GM21786 (cell line): ENCODE results near the gene ARHGEF7.

Experiments
- ATAC-seq: cut with Tn5 transposase; IDR thresholded peaks from one replicate; pipeline ENCODE4 v1.9.1; 2021; ENCODE audit not compliant: unreplicated experiment

The ARHGEF7 gene

DNA sequence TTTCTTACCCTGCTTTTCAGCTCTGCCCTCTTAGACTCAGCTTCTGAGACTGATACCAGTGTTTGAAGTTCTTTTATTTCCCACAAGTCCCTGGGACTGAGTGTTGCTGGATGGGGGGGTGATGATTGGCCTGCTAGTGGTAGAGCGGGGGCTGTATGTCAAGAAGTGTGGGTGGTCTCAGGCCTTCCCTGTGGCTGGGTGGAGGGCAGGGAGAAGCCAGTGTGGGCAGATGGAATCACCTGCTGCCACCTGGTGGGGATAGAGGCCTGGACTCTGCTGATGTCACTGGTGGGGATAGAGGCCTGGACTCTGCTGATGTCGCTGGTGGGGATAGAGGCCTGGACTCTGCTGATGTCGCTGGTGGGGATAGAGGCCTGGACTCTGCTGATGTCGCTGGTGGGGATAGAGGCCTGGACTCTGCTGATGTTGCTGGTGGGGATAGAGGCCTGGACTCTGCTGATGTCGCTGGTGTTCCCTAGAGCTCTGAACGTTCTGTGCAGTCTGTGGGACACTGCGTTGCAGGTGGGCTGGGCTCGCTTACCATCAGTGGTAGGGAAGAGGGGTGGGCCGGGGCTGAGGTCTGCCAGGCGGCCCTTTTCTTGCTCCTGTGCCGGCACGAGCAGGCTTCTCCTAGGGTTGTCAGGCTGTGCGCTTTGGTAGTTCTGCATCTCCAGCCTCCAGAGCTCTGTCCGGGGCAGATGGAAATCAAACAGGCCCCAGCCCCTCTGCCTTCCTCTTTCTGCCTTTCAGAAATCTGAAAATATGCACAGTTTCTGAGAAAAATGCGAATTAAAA is 101.3 kb downstream of the ARHGEF7 start:
- ATAC-seq: no peak

DNA sequence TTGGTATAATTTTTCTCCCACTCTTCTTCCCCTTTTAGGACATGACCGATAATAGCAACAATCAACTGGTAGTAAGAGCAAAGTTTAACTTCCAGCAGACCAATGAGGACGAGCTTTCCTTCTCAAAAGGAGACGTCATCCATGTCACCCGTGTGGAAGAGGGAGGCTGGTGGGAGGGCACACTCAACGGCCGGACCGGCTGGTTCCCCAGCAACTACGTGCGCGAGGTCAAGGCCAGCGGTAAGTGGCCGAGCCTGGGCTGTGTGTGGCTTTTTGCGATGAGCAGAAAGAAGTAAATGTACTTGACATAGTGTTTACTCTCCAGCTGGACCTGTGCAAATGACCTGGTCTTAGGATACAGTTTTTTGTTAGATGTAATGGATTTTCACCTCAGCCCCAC is 102.5 kb downstream of the ARHGEF7 start:
- no peak for ATAC-seq

DNA sequence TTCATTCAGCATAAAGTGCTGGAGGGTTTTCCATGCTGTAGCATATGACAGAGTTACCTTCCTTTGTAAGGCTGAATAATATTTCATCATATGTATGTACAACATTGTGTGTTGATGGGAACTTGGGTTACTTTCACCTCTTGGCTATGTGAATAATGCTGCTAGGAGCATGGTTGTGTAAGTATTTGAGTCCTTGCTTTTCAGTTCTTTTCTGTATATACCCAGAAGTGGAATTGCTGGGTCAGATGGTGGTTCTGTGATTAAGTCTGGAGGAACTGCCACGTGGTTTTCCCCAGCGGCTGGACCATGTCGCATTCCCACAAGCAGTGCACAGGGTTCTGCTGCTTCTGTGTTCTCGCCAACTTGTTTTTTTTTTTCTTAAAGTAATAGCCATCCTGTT is 104.2 kb downstream of the ARHGEF7 start:
- no peak for ATAC-seq

DNA sequence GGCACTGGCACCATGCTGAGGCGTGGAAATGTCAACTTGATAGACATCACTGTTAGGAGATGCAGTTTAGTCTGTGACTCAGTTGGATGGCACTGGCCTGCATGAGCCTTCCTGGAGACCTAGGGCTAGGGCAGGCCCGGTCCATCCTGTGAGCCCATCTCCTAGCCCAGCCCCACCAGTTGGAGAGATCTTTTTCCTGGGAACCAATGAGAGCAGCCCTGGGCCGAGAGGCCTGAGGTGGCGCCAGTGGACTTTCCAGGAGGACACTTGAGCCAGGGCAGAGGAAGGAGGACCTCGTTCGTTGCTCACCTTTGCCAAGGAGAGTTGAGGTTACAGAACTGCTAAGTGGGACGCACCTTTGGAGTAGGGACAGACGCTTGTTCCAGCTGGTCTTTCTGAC is 104.8 kb downstream of the ARHGEF7 start:
- ATAC-seq: no peak

DNA sequence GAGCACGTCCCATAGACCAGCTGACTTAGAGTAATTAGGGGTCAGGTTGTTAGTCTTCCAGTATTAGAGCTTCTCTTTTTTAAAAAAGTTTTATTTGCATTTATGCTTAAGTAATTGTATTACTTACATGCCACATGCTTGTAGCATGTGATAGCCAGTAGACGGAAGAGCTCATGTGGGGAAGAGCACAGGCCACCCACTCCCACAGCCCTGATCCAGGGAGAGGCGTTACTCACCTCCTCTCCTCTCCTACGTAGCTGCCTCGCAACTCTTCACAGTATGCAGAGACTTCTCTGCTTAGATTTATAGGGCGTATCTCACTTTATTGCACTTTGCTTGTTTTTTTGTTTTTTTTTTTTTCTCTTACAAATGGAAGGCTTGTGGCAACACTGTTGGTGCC is 110.1 kb downstream of the ARHGEF7 start:
- ATAC-seq: no peak

DNA sequence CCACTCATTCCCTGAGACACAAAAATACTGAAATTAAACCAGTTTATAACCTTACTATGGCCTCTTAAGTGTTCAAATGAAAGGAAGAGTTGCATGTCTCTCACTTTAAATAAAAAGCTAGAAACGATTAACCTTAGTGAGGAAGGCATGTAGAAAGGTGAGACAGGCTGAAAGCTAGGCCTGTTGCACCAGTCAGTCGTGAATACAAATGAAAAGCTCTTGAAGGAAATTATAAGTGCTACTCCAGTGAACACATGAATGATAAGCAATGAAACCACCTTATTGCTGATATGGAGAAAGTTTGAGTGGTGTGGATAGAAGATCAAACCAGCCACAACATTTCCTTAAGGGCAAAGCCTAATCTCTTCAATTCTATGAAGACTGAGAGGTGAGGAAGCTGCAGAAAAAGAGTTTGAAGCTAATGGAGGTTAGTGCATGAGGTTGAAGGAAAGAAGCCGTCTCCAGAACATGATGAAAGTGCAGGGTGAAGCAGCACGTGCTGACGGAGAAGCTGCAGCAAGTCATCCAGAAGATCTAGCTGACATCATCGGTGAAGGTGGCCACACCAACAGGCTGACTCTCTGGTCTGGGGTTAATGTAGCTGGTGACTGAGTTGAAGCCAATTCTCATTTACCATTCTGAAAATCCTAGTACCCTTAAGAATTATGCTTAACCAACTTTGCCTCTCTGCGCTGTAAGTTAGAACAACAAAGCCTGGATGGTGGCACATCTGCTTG is 110.9 kb downstream of the ARHGEF7 start:
- no peak for ATAC-seq

DNA sequence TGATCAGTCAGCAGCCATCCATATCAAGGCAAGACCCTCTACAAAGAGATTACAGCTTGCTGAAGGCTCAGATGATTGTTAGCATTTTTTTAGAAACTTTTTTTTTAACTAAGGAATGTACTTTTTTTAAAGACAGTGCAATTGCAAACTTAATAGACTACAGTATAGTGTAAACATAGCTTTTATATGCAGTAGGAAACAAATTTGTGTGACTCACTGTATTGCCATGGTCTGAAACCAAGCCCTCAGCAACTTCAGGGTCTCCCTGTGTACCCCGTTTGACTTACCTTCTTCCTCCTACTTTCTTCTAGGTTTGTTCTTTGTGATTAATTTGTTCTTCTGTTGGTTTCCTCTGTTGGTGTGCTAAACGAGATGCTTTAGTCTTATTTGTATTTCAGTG is 112.3 kb downstream of the ARHGEF7 start:
- ATAC-seq: no peak

DNA sequence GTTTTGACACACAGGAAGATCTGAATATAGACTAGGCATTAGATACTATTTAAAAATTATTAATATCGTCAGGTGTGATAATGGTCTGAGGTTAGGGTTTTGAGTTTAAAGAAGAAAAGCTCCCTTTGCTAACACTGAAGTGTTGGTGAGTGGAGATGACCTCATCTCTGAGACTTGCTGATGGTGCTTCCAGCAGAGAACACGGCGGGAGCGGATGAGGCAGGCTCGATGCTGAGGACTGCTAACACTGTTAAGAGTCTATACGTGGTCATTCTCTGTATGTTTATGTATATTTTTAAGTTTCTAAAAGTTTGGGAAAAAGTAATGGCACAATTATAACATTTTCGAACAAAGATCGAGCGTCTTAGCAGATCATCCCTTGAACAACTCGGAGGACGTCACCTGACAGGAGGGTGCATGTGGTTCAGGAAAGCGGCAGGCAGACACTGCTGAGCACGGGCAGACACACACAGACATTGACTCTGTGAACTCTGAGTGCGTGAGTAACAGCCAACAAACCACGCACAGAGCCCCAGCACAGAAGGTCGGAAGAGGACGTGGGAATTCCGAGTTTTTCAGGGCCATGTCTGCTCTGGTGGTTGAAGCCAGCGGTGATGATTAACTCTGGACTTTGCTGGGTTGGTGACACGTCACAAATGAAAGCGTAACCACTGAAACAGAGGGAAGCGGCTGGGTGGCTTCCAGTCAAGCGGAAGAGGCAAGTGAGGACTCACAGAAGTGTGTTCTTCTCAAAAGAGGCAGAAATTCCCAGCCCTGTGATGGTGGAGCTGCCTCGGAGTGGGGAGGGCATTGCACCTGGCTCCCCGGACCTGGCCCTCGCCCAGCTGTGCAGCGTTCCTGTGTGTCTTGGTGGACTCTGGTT is 113.4 kb downstream of the ARHGEF7 start:
- no peak for ATAC-seq

DNA sequence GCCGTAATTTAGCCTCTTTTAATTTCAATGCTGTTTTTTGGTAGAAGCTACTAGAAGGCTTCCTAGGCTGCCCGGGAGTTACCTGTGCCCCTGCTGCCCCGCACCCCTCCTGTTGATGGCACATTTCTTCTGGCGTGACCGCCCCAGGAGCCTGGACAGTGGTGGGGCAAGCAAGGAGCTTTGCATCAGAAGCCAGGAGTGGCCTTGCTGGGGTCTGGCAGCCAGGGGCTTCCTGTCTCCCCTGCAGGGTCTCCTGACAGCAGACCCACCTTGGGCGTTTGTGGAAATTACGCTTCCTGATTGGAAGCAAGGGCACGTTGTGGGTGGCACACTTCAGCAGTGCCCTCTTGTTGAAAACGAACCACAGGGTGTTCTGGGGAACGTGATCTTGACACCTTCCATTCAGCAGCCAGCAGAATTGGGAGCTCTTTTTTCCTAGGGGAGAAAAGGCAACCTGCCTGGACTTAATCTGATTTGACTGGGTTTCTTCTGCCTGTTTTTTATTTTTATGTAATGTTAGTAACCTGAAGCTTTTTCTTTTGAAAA is 115.3 kb downstream of the ARHGEF7 start:
- ATAC-seq: no peak

DNA sequence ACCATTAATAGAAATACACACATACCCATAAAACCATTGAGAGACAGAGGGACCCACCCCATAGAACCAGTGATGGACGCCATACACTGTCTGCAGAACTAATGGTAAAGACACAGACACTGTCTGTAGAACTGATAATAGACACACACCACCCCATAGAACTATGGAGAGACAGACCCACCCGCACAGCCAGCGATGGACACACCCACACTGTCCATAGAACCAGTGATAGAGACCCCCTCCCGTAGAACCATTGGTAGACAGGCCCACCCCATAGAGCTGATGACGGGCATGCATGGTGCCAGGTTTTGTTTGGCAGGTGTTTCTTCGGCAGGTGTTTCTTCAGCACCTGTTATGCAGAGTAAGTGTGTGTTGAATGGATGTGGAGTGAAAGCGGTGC is 117.1 kb downstream of the ARHGEF7 start:
- no peak for ATAC-seq

DNA sequence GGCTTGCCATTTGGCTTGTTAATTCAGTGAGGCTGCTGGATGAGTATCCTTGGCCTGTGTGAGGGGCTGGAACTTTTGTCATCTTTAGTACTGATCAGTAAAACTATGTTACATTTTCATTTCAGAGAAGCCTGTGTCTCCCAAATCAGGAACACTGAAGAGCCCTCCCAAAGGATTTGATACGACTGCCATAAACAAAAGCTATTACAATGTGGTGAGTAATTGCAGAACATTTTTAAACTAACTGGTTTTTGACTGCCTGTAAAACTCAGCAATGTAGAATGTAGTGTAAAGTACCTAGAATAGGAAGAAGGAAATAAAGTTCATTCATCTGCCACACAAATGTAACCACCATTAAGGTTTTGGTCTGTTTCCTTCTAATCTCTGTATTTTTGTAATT is 118.0 kb downstream of the ARHGEF7 start:
- ATAC-seq: no peak

DNA sequence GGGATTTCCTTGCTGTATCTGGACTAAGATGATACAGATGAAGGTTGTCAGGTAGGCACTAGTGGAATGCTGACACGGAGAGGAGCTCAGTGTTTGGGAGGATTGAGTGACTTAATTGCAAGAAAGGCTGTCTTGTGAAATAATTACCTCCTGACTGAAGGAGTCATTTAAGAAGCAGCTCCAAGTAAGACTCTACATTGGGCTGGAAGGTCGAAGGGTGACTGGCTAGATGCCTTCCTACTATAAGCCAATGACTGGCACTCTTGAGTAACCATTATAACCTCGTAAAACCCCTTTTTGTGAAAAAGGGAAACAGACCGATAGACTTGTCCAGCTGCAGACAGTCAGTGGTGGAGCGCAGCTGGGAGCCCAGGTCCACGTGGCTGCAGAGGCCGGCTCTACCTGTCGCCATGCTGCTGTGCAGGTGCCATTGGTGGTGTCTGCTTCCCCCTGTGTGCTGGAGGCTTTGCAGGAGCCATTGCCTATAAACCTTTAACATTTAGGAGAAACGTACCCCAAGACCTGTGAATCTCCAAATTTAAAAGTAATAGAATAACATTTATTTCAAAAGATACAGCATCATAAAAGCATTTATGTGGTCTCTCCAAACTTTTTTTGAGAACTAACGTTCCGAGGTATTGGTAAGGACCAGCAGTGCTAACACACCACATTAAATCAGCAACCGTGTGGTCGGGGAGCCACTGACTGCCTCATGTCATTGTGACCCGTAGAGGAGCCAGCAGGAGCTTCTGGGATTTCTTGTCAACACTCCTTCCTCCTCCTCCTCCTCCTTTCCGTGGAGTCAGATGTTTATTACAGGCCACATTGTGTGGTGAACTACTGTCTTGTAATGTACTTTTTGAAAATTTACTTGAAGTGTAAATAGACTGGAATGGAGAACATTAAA is 124.9 kb downstream of the ARHGEF7 start:
- ATAC-seq: no peak

DNA sequence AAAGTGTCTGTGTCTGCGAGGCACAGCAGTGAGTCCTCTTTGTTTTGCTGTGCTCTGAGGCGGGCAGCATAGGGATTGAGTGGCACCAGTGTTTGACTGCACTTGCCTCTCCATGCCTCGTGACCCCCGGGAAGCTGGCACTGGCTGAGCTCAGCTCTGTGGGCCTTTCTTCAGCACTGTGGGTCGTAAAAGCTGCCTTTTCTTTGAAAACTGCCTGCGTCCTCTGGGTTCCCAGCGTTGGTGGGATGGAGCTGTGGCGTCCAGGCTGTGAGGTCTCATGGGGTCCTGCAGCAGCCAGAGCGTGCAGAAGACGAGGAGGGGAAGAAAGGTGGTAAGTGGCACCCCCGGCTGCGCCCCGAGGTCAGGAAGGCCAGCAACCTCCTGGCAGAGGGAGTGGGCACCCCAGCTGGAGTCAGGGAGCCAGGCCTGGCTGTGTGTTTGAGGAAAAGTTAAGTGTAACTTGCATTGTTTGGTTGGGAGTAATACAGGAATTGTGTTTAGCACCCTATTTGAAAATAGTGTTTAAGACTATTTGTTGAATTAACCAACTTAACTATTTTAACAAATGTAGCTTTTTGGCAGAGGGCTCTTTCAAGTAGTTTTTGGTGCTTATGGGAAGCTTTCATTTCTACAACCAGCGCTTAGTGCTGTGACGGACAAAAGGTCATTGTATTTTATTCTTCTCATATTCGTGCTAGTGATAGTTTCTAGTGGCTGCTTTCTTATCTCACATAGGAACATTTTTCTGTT is 126.1 kb downstream of the ARHGEF7 start:
- ATAC-seq: no peak

DNA sequence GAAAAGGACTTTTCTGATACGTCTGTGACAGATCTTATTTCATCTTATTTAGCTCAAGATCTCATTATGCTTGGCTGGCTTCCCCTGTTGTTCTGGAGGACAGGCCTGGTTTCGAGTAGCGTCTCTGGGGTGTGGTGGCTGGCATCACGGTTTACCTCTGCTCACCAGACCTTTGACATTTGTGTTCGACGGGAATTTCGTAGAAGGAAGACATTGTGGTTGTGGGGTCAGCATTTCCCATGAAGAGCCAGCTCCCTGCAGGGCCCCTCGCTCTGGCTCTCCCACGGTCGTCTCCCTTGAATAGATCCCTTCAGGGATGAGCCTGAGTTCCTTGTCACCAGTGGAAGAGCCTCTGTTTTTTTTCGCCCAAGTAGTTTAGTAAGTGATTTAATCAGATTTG is 126.8 kb downstream of the ARHGEF7 start:
- no peak for ATAC-seq

DNA sequence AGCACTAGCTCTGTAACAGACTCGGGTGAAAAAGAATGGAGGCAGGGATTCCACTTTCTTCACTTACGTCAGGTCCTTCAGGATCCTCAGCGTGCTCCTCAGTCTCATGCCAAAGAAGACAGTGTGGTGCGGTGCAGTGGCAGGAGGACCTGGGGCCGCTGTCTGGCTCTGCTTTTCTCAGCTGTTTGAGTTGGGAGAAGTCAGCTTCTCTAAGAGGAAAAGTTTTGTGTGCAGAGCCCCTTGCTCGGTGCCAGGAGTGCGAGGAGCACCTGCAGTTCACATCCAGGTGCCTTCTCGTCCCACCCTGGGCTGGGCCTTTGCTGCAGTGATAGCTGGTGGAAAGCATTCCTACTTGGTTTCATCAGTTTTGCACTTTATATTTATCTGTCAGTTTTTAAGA is 127.5 kb downstream of the ARHGEF7 start:
- no peak for ATAC-seq

DNA sequence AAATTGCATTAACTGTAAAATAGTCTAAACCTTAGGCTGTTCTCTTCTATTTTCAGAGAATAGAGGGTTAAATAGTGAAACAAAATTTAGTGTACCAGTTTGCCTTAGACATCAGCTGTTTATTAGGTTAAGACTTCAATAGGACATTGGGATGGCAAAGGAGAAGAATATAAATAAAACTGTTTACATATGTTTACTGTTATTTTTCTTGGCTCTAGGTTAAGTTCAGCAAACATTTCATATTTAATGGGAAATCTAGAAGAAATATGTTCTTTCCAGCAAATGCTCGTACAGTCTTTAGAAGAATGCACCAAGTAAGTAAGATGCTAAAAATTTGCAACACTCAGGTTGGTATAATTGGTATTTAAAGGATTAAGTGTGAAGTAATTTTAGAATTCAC is 128.9 kb downstream of the ARHGEF7 start:
- no peak for ATAC-seq

DNA sequence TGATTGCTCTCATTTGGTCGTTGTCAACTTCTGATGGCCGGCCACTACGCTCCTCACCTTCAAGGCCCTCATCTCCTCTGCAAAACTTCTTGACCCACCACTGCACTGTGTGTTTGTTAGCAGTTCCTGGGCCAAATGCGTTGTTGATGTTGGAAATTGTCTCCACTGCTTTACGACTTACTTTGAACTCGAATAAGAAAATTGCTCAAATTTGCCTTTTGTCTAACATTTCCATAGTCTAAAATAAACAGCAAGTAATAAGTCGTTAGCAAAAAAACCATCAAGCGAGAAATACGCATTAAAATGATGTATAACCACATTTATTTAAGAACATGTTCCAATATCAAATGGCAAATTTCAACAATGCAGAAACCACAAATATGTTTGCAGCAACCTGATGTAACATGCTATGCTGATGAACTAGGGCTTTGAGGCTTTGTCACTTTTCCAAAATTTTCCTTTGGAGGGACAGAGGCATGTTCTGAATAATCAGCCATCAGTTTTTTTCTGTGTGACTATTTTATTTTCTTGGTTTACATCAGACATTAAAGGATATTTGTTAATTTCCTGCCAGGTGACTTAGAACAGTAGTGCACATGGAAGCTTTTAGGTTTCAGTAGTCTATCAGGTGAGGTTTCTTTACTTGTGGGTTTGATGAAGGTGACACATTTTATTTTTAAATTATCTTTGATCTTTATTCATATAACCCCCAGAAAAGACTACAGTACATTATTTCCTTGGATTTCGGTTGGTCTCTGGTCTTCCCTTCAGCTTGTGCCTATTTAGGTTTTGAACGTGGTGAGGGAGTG is 130.7 kb downstream of the ARHGEF7 start:
- ATAC-seq: no peak

DNA sequence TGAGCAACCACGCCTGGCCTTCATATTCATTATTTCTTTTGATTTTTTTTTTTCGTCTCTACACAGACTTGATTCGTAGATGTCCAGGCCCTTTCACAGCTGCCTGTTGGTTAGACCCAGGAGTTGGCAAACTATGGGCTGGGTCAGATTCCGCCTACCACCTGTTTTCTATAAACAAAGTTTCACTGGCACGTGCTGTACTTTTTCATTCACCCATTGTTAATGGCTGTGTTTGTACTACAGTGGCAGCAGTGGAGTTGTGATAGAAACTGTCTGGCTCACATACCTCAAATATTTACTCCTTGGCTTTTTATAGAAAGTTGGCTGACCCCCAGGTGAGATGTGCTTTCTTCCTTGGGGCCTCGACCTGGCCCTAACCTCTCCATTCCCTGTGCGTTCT is 132.4 kb downstream of the ARHGEF7 start:
- ATAC-seq: no peak

DNA sequence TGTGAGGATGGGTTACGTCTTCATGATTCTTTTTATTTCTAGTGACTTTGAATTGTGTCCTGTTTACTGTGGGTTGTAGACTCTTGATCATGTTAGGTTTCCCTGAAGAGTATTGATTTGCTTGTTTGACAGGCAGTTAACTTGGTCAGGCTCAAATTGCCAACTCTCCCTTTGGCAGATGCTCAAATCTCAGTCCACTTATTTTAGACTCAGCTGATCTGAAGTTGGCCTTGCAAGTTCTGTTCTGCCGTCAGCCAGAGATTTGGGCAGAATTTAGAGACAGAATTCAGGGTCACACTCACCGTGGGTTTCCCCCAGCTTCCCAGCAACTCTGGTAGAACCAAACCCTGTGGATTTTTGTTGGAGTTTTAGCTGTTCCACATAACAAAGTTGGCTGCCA is 133.7 kb downstream of the ARHGEF7 start:
- no peak for ATAC-seq
